HFFc6 (cell line): ENCODE results near the gene CACNB1. TPM values are rescaled to one million over a fixed set of nuclear protein-coding genes. Genes with fewer than 3 reads are reported as not detected.
A peak's percentile ranks its signal among the peaks of the same experiment; 100 is the strongest.

Experiments
- DNase-seq: peaks from one replicate; pipeline ENCODE4 v3.0.0-alpha.2; 2018
- H3K27ac Mint-ChIP-seq: 2 replicates; pipeline ENCODE4 v1.8.0; 2020; ENCODE audit warnings: mild to moderate bottlenecking, mixed read lengths
- H3K27me3 Mint-ChIP-seq: 2 replicates; pipeline ENCODE4 v1.8.0; 2021; ENCODE audit warnings: mild to moderate bottlenecking, moderate library complexity, mixed read lengths; ENCODE audit not compliant: insufficient read depth
- H3K36me3 Mint-ChIP-seq: 2 replicates; pipeline ENCODE4 v1.8.0; 2021; ENCODE audit warnings: low read depth, mixed read lengths
- H3K4me1 Mint-ChIP-seq: 2 replicates; pipeline ENCODE4 v1.8.0; 2020; ENCODE audit warnings: low read depth, mixed read lengths
- H3K4me3 Mint-ChIP-seq: 2 replicates; pipeline ENCODE4 v1.8.0; 2020; ENCODE audit warnings: mild to moderate bottlenecking, moderate library complexity, mixed read lengths
- H3K9me3 Mint-ChIP-seq: 2 replicates; pipeline ENCODE4 v1.8.0; 2020; ENCODE audit warnings: mild to moderate bottlenecking, mixed read lengths
- CTCF ChIP-seq: fragments of 200-600 bp; sonication (generic); IDR thresholded peaks from 2 replicates; pipeline ENCODE4 v1.5.0; 2021; ENCODE audit warnings: antibody characterized with exemption, mild to moderate bottlenecking
- total RNA-seq, 6 experiments: library from RNA; stranded (reverse); fragmentation: NEBNext Ultra II Directional; extraction: Animal tissue kit (Norgen Biotek cat#: 25700); gene quantifications; 2 replicates in 1 of 6; 3 replicates in 5 of 6; pipeline ENCODE4 v1.2.3, GENCODE V29; 2021

CACNB1 gene
- total RNA-seq, 6 experiments from 2014 or later: 5.1 to 7.0 (median 6.1) TPM

- H3K27me3 Mint-ChIP-seq: peaks cover 8% of the 10 kb centered on the region
- peak; percentile 46 for DNase-seq
- no peak for TF ChIP-seq CTCF
- H3K27ac Mint-ChIP-seq: peak overlapping the region; percentile 75
- H3K9me3 Mint-ChIP-seq: no peaks in the 10 kb centered on the region; the same call in 1 of the 2 replicates
- peaks cover 30% of the 10 kb centered on the region for H3K4me1 Mint-ChIP-seq
- no peak overlapping the region for H3K4me3 Mint-ChIP-seq
- no peaks in the 10 kb centered on the region for H3K36me3 Mint-ChIP-seq
These were observed 31.9 kb upstream of the CACNB1 start for GRCh38 chr17:39229274-39229913.

- peaks cover 25% of the 10 kb centered on the region for H3K27me3 Mint-ChIP-seq
These were observed 30.0 kb upstream of the CACNB1 start for GRCh38 chr17:39227364-39227919.

GRCh38 chr17:39225959-39226683 is 28.7 kb upstream of the CACNB1 start:
- peaks cover 29% of the 10 kb centered on the region for H3K27me3 Mint-ChIP-seq
- DNase-seq: no peak
- H3K36me3 Mint-ChIP-seq: no peaks in the 10 kb centered on the region
- no peaks in the 10 kb centered on the region; the same call in 1 of the 2 replicates for H3K9me3 Mint-ChIP-seq
- no peak overlapping the region for H3K27ac Mint-ChIP-seq
- peak overlapping the region; percentile 71 for H3K4me3 Mint-ChIP-seq
- peaks cover 17% of the 10 kb centered on the region for H3K4me1 Mint-ChIP-seq
- no peak for TF ChIP-seq CTCF

More at GRCh38 chr17:39227364-39227919, 30.0 kb upstream of the CACNB1 start:
- no peaks in the 10 kb centered on the region for H3K36me3 Mint-ChIP-seq
- H3K9me3 Mint-ChIP-seq: no peaks in the 10 kb centered on the region; the same call in 1 of the 2 replicates
- H3K27ac Mint-ChIP-seq: no peak overlapping the region
- no peak for TF ChIP-seq CTCF
- no peak overlapping the region for H3K4me3 Mint-ChIP-seq
- DNase-seq: no peak
- peaks cover 30% of the 10 kb centered on the region for H3K4me1 Mint-ChIP-seq

- H3K4me3 Mint-ChIP-seq: peak within 1 kb of the TSS; percentile 71
- DNase-seq: no peak
- peaks cover 16% of the 10 kb centered on the region for H3K4me1 Mint-ChIP-seq
- no peaks in the 10 kb centered on the region; the same call in 1 of the 2 replicates for H3K9me3 Mint-ChIP-seq
- no peaks in the 10 kb centered on the region for H3K36me3 Mint-ChIP-seq
- H3K27ac Mint-ChIP-seq: no peak within 1 kb of the TSS
- no peak for TF ChIP-seq CTCF
- H3K27me3 Mint-ChIP-seq: peaks cover 29% of the 10 kb centered on the region
These were observed 28.0 kb upstream of the CACNB1 start, which contains the start of gene STAC2 for GRCh38 chr17:39225308-39225958. Gene STAC2 (minus strand): TSS chr17:39225945. CDS start chr17:39225502, 443 bp downstream.

- no peak for TF ChIP-seq CTCF
- Mint-ChIP-seq H3K4me3 (peak overlapping the region; percentile 51; the same call in 1 of the 2 replicates), H3K27ac (no peak overlapping the region), H3K27me3 (peaks cover 31% of the 10 kb centered on the region), H3K9me3 (no peaks in the 10 kb centered on the region; the same call in 1 of the 2 replicates), H3K4me1 (peaks cover 14% of the 10 kb centered on the region), H3K36me3 (no peaks in the 10 kb centered on the region)
- no peak for DNase-seq
These were observed 27.4 kb upstream of the CACNB1 start for GRCh38 chr17:39224778-39225307.
